Activated CD4-positive, alpha-beta T cell treated with anti-CD3 and anti-CD28 coated beads, Interleukin-2, amount 10 ng/mL, durations not matched to agents 7 days and 5 days (primary cell): ENCODE data around the gene PAQR8. TPM values are rescaled to one million over a fixed set of nuclear protein-coding genes. Genes with fewer than 3 reads are reported as not detected.

Experiments
- total RNA-seq, 2 experiments: library from RNA; stranded (reverse); gene quantifications; one replicate each; pipeline ENCODE4 v1.2.3, GENCODE V29; 2021

PAQR8 gene
- total RNA-seq, 2 experiments from 2014 or later = 21.2 to 22.8 TPM

Other genes starting within 250 kb of the PAQR8 start
- gene IL17A, start 175.8 kb upstream of the PAQR8 start, total RNA-seq = under 1 TPM; 0.62 to 0.82 TPM
- gene IL17F, start 117.7 kb upstream of the PAQR8 start, total RNA-seq = 1 to 10 TPM; 7.4 to 9.1 TPM
- gene MCM3, start 77.4 kb upstream of the PAQR8 start, total RNA-seq = 100 to 1,000 TPM; 189 to 190 TPM
- gene EFHC1, start 58.2 kb downstream of the PAQR8 start, total RNA-seq = 1 to 10 TPM; 2.3 to 3.6 TPM
- gene TRAM2, start 214.9 kb downstream of the PAQR8 start, total RNA-seq = 1 to 10 TPM; 9.0 to 9.4 TPM